Neural cell (in vitro differentiated cells): ENCODE data around the gene IMPG2. TPM values are rescaled to one million over a fixed set of nuclear protein-coding genes. Genes with fewer than 3 reads are reported as not detected.

ENCODE experiments used
- H2AFZ ChIP-seq: fragments of 200-600, 300-800 bp; sonication (generic), shearing (Covaris generic); 2 replicates; pipeline ENCODE4 v1.6.0; 2014; ENCODE audit warnings: low read depth, mild to moderate bottlenecking, antibody characterized with exemption, low read length, moderate library complexity
- H3F3A ChIP-seq: fragments of 200-600 bp; shearing (Covaris generic); 2 replicates; pipeline ENCODE4 v1.6.1; 2016; ENCODE audit warnings: mild to moderate bottlenecking, moderate library complexity, mixed read lengths, antibody characterized with exemption, low read length; ENCODE audit not compliant: insufficient read depth, poor library complexity, severe bottlenecking
- H3K27ac ChIP-seq: fragments of 200-600, 300-800 bp; sonication (generic), shearing (Covaris generic); 2 replicates; pipeline ENCODE4 v1.5.1; 2014; ENCODE audit warnings: mild to moderate bottlenecking, low read length, moderate library complexity
- H3K27me3 ChIP-seq: fragments of 300-800, 200-600 bp; sonication (generic), shearing (Covaris generic); 2 replicates; pipeline ENCODE4 v1.6.0; 2014; ENCODE audit warnings: mild to moderate bottlenecking, low read depth, low read length, moderate library complexity; ENCODE audit not compliant: insufficient read depth
- H3K36me3 ChIP-seq: fragments of 300-800, 200-600 bp; sonication (generic), shearing (Covaris generic); 2 replicates; pipeline ENCODE4 v1.5.1; 2014; ENCODE audit warnings: mild to moderate bottlenecking, antibody characterized with exemption, low read length, moderate library complexity; ENCODE audit not compliant: insufficient read depth
- H3K4me2 ChIP-seq: fragments of 300-800, 200-600 bp; sonication (generic), shearing (Covaris generic); 2 replicates; pipeline ENCODE4 v1.6.0; 2014; ENCODE audit warnings: mild to moderate bottlenecking, low read length
- H3K4me3 ChIP-seq: fragments of 300-800, 200-600 bp; sonication (generic), shearing (Covaris generic); 2 replicates; pipeline ENCODE4 v1.5.1; 2014; ENCODE audit warnings: mild to moderate bottlenecking, low read length, moderate library complexity
- H3K79me2 ChIP-seq: fragments of 200-600 bp; shearing (Covaris generic); replicated peaks from 2 replicates; pipeline ENCODE4 v1.6.0; 2014; ENCODE audit warnings: mild to moderate bottlenecking, low read length, moderate library complexity; ENCODE audit not compliant: insufficient read depth
- H3K9ac ChIP-seq: fragments of 300-800, 200-600 bp; sonication (generic), shearing (Covaris generic); 2 replicates; pipeline ENCODE4 v1.6.1; 2016; ENCODE audit warnings: mild to moderate bottlenecking, low read length, mixed read lengths
- H3K9me2 ChIP-seq: fragments of 200-600 bp; shearing (Covaris generic); 2 replicates; pipeline ENCODE4 v1.6.1; 2016; ENCODE audit warnings: mild to moderate bottlenecking, low read length, mixed read lengths; ENCODE audit not compliant: insufficient read depth
- H3K9me3 ChIP-seq: fragments of 200-600, 300-800 bp; sonication (generic), shearing (Covaris generic); 2 replicates; pipeline ENCODE4 v1.6.1; 2016; ENCODE audit warnings: mild to moderate bottlenecking, mixed run types, low read length, moderate library complexity, mixed read lengths
- H4K20me1 ChIP-seq: fragments of 200-600 bp; shearing (Covaris generic); 2 replicates; pipeline ENCODE4 v1.6.1; 2016; ENCODE audit warnings: mild to moderate bottlenecking, mixed run types; ENCODE audit not compliant: insufficient read depth
- EP300 ChIP-seq: fragments of 450-650 bp; conservative IDR thresholded peaks from 2 replicates; pipeline ENCODE4 v1.6.1; 2014; ENCODE audit warnings: antibody characterized with exemption, mild to moderate bottlenecking, moderate library complexity; ENCODE audit not compliant: poor library complexity, severe bottlenecking
- EZH2 ChIP-seq: fragments of 200-600, 300-800 bp; shearing (Covaris generic), sonication (generic); IDR thresholded peaks from 2 replicates; pipeline ENCODE4 v1.6.1; 2014; ENCODE audit warnings: antibody characterized with exemption, low read length, borderline replicate concordance, mild to moderate bottlenecking; ENCODE audit not compliant: insufficient read depth, poor library complexity, severe bottlenecking
- MXI1 ChIP-seq: fragments of 450-650 bp; conservative IDR thresholded peaks from 2 replicates; pipeline ENCODE4 v1.6.1; 2014; ENCODE audit warnings: antibody characterized with exemption, mild to moderate bottlenecking; ENCODE audit not compliant: poor library complexity, severe bottlenecking
- POLR2AphosphoS5 ChIP-seq: IDR thresholded peaks from 2 replicates; pipeline ENCODE4 v1.6.1; 2012
- RAD21 ChIP-seq: fragments of 450-650 bp; conservative IDR thresholded peaks from 2 replicates; pipeline ENCODE4 v1.6.1; 2014; ENCODE audit warnings: antibody characterized with exemption, mild to moderate bottlenecking, moderate library complexity
- REST ChIP-seq: IDR thresholded peaks from 2 replicates; pipeline ENCODE4 v1.6.1; 2012; ENCODE audit warnings: borderline replicate concordance
- SMC3 ChIP-seq: fragments of 450-650 bp; conservative IDR thresholded peaks from 2 replicates; pipeline ENCODE4 v1.6.1; 2014; ENCODE audit warnings: antibody characterized with exemption, mild to moderate bottlenecking, moderate library complexity; ENCODE audit not compliant: poor library complexity
- TAF1 ChIP-seq: IDR thresholded peaks from 2 replicates; pipeline ENCODE4 v1.6.1; 2012; ENCODE audit warnings: low read depth
- polyA plus RNA-seq: library from polyadenylated mRNA; depleted of rRNA; stranded (reverse); fragments of >200 nt; gene quantifications from 2 replicates; pipeline ENCODE4 v1.2.3, GENCODE V29; 2014
- TF ChIP-seq, protein P1 (sequence below): fragments of 450-650 bp; IDR thresholded peaks from 2 replicates; pipeline ENCODE4 v1.5.1; 2014; ENCODE audit warnings: antibody characterized with exemption, mild to moderate bottlenecking, moderate library complexity; ENCODE audit not compliant: poor library complexity, severe bottlenecking

IMPG2 gene
- polyA plus RNA-seq, 1 donor from 2014 or later: 6.3 TPM

DNA sequence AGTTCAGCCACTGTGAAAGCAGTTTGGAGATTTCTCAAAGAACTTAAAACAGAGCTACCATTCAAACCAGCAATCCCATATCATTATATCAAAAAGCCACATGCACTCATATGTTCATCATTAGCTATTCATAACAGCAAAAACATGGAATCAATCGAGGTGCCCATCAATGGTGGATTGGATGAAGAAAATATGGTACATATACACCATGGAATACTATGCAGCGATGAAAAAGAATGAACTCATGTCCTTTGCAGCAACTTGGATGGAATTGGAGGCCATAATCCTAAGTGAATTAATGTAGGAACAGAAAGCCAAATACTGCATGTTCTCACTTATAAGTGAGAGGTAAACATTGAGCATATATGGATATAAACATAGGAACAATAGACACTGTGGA is 32.1 kb downstream of the IMPG2 start:
- Histone ChIP-seq H3F3A (no peaks in the 10 kb centered on the region), H3K4me2 (no peak overlapping the region), H3K36me3 (no peaks in the 10 kb centered on the region), H3K9ac (no peak overlapping the region), H4K20me1 (no peaks in the 10 kb centered on the region), H3K4me3 (no peak overlapping the region), H2AFZ (no peak overlapping the region), H3K27ac (no peak overlapping the region), H3K9me3 (no peaks in the 10 kb centered on the region), H3K9me2 (no peaks in the 10 kb centered on the region), H3K27me3 (no peaks in the 10 kb centered on the region), H3K79me2 (no peaks in the 10 kb centered on the region)
- TF ChIP-seq MXI1 (no peak), SMC3 (no peak), EZH2 (no peak), RAD21 (no peak), TAF1 (no peak), EP300 (no peak), POLR2AphosphoS5 (no peak), REST (no peak)
- TF ChIP-seq, protein P1, sequence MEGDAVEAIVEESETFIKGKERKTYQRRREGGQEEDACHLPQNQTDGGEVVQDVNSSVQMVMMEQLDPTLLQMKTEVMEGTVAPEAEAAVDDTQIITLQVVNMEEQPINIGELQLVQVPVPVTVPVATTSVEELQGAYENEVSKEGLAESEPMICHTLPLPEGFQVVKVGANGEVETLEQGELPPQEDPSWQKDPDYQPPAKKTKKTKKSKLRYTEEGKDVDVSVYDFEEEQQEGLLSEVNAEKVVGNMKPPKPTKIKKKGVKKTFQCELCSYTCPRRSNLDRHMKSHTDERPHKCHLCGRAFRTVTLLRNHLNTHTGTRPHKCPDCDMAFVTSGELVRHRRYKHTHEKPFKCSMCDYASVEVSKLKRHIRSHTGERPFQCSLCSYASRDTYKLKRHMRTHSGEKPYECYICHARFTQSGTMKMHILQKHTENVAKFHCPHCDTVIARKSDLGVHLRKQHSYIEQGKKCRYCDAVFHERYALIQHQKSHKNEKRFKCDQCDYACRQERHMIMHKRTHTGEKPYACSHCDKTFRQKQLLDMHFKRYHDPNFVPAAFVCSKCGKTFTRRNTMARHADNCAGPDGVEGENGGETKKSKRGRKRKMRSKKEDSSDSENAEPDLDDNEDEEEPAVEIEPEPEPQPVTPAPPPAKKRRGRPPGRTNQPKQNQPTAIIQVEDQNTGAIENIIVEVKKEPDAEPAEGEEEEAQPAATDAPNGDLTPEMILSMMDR: no peak

GRCh38 chr3:101284757-101285156 is 35.6 kb downstream of the IMPG2 start:
- Histone ChIP-seq H2AFZ (no peak overlapping the region), H3K36me3 (no peaks in the 10 kb centered on the region), H3K4me3 (no peak overlapping the region), H3K9ac (no peak overlapping the region), H3K79me2 (no peaks in the 10 kb centered on the region), H3K4me2 (no peak overlapping the region), H4K20me1 (no peaks in the 10 kb centered on the region), H3K27me3 (no peaks in the 10 kb centered on the region), H3F3A (no peaks in the 10 kb centered on the region), H3K9me3 (no peaks in the 10 kb centered on the region), H3K9me2 (no peaks in the 10 kb centered on the region), H3K27ac (no peak overlapping the region)
- TF ChIP-seq EP300: no peak

DNA sequence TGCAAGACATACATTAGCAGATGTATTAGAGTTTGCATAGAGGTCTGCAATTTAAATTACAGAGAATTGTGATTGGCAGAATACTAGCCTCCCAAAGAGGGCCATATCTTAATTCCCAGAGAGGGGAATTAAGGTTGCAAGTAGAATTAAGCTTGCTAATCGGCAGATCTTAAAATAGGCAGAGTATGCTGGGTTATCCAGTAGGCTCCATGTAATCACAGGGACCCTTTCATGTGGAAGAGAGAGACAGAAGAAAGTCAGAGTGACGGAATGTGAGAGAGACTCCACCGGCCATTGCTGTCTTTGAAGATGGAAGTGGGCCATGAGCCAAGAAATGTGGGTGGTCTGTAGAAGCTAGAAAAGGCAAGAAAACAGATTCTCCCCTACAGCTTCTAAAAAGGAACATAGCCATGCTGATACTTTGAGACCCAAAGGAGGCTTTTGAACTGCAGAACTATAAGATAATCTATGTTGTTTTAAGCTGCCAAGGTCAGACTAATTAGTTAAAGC is 38.8 kb downstream of the IMPG2 start:
- Histone ChIP-seq H3K4me2 (no peak overlapping the region), H2AFZ (no peak overlapping the region)

More for the DNA sequence above, 38.8 kb downstream of the IMPG2 start:
- H3K9me2 ChIP-seq: no peaks in the 10 kb centered on the region
- no peaks in the 10 kb centered on the region for H3K27me3 ChIP-seq
- H3K79me2 ChIP-seq: no peaks in the 10 kb centered on the region
- no peaks in the 10 kb centered on the region for H3F3A ChIP-seq
- no peaks in the 10 kb centered on the region for H3K36me3 ChIP-seq
- TF ChIP-seq TAF1 (no peak), RAD21 (no peak), EZH2 (no peak), EP300 (no peak), REST (no peak), POLR2AphosphoS5 (no peak), MXI1 (no peak), SMC3 (no peak)
- TF ChIP-seq, protein P1: no peak
- no peaks in the 10 kb centered on the region for H4K20me1 ChIP-seq
- no peaks in the 10 kb centered on the region for H3K9me3 ChIP-seq
- H3K27ac ChIP-seq: no peak overlapping the region
- no peak overlapping the region for H3K9ac ChIP-seq
- H3K4me3 ChIP-seq: no peak overlapping the region
